Mesenchymal stem cell (in vitro differentiated cells and primary cell): ENCODE results near the gene USP15. TPM values are rescaled to one million over a fixed set of nuclear protein-coding genes. Genes with fewer than 3 reads are reported as not detected.
"Not testable (repeated sequence)": the region's sequence is repeated elsewhere in the genome, so short reads cannot be mapped to it uniquely, and the experiment has no call there.

Experiments
- DNase-seq: peaks from one replicate; pipeline ENCODE4 v3.0.0-alpha.2; 2013
- H2AFZ ChIP-seq: one replicate; pipeline ENCODE4 v1.6.1; 2013; ENCODE audit warnings: low read depth, mild to moderate bottlenecking, control low read depth, inconsistent platforms, low read length, moderate library complexity
- H2AK5ac ChIP-seq: 2 replicates; pipeline ENCODE4 v1.6.1; 2013; ENCODE audit warnings: low read length, moderate library complexity, mild to moderate bottlenecking, inconsistent platforms; ENCODE audit not compliant: severe bottlenecking
- H2BK120ac ChIP-seq: one replicate; pipeline ENCODE4 v1.6.1; 2013; ENCODE audit warnings: low read depth, mild to moderate bottlenecking, inconsistent platforms, low read length, moderate library complexity
- H2BK12ac ChIP-seq, 2 experiments: one replicate each; pipeline ENCODE4 v1.6.1; 2013; ENCODE audit warnings: inconsistent platforms in 2 of 2, low read length in 2 of 2, mild to moderate bottlenecking in 2 of 2, moderate library complexity in 2 of 2, control low read depth in 1 of 2
- H2BK15ac ChIP-seq: one replicate; pipeline ENCODE4 v1.6.1; 2013; ENCODE audit warnings: mild to moderate bottlenecking, low read depth, inconsistent platforms; ENCODE audit not compliant: poor library complexity, severe bottlenecking
- H2BK5ac ChIP-seq: 2 replicates; pipeline ENCODE4 v1.6.1; 2013; ENCODE audit warnings: low read depth, mild to moderate bottlenecking, low read length, control low read depth, inconsistent platforms; ENCODE audit not compliant: poor library complexity, severe bottlenecking
- H3K14ac ChIP-seq, 2 experiments: one replicate each; pipeline ENCODE4 v1.6.1; 2013; ENCODE audit warnings: inconsistent platforms in 2 of 2, low read length in 2 of 2, control low read depth in 1 of 2, mild to moderate bottlenecking in 1 of 2, moderate library complexity in 1 of 2
- H3K18ac ChIP-seq, 2 experiments: one replicate each; pipeline ENCODE4 v1.6.1; 2013; ENCODE audit warnings: inconsistent platforms in 2 of 2, low read length in 2 of 2, control low read depth in 1 of 2, low read depth in 1 of 2, mild to moderate bottlenecking in 1 of 2
- H3K23ac ChIP-seq, 2 experiments: one replicate each; pipeline ENCODE4 v1.6.1; 2013; ENCODE audit warnings: inconsistent platforms in 2 of 2, low read length in 2 of 2, mild to moderate bottlenecking in 2 of 2, moderate library complexity in 2 of 2, control low read depth in 1 of 2
- H3K27ac ChIP-seq: 2 replicates; pipeline ENCODE4 v1.5.1; 2013; ENCODE audit warnings: mild to moderate bottlenecking, moderate library complexity, low read length, control low read depth, inconsistent platforms; ENCODE audit not compliant: poor library complexity, severe bottlenecking
- H3K27me3 ChIP-seq, 2 experiments: 2 replicates each; pipeline versions ENCODE4 v1.6.1 to v1.7.0; 2013; ENCODE audit warnings: low read length in 2 of 2, mild to moderate bottlenecking in 2 of 2, moderate library complexity in 2 of 2, control low read depth in 1 of 2, inconsistent platforms in 1 of 2; ENCODE audit not compliant: control insufficient read depth in 1 of 2, insufficient read depth in 1 of 2
- H3K36me3 ChIP-seq, 2 experiments: 2 replicates each; pipeline versions ENCODE4 v1.6.1 to v1.7.0; 2013; ENCODE audit warnings: low read length in 2 of 2, control low read depth in 1 of 2, inconsistent platforms in 1 of 2, low read depth in 1 of 2, mild to moderate bottlenecking in 1 of 2; ENCODE audit not compliant: insufficient read depth in 2 of 2, control insufficient read depth in 1 of 2
- H3K4ac ChIP-seq, 2 experiments: one replicate each; pipeline ENCODE4 v1.6.1; 2013; ENCODE audit warnings: inconsistent platforms in 2 of 2, low read length in 2 of 2, mild to moderate bottlenecking in 2 of 2, moderate library complexity in 2 of 2, control low read depth in 1 of 2, low read depth in 1 of 2
- H3K4me1 ChIP-seq: 2 replicates; pipeline ENCODE4 v1.6.1; 2013; ENCODE audit warnings: low read depth, low read length, control low read depth; ENCODE audit not compliant: control insufficient read depth, insufficient read depth
- H3K4me2 ChIP-seq: 2 replicates; pipeline ENCODE4 v1.6.1; 2013; ENCODE audit warnings: low read length, mild to moderate bottlenecking, inconsistent platforms; ENCODE audit not compliant: poor library complexity, severe bottlenecking
- H3K4me3 ChIP-seq, 2 experiments: 2 replicates each; pipeline versions ENCODE4 v1.5.1 to v1.7.0; 2013; ENCODE audit warnings: low read length in 2 of 2, mild to moderate bottlenecking in 2 of 2, control low read depth in 1 of 2, low read depth in 1 of 2; ENCODE audit not compliant: insufficient read depth in 1 of 2
- H3K79me1 ChIP-seq: replicated peaks from 2 replicates; pipeline ENCODE4 v1.6.1; 2013; ENCODE audit warnings: mild to moderate bottlenecking, control low read depth, low read length, inconsistent platforms; ENCODE audit not compliant: poor library complexity, severe bottlenecking
- H3K9ac ChIP-seq: 2 replicates; pipeline ENCODE4 v1.7.0; 2013; ENCODE audit warnings: mild to moderate bottlenecking, low read length, moderate library complexity
- H3K9me3 ChIP-seq: 2 replicates; pipeline ENCODE4 v1.7.0; 2013; ENCODE audit warnings: mild to moderate bottlenecking, low read length; ENCODE audit not compliant: control insufficient read depth
- H4K8ac ChIP-seq: one replicate; pipeline ENCODE4 v1.6.1; 2013; ENCODE audit warnings: inconsistent platforms, mild to moderate bottlenecking, low read length, moderate library complexity
- H4K91ac ChIP-seq: one replicate; pipeline ENCODE4 v1.6.1; 2013; ENCODE audit warnings: mild to moderate bottlenecking, low read length, inconsistent platforms
- WGBS: methylation state at CpG from one replicate; pipeline ENCODE4 v1.1.7; 2013; ENCODE audit warnings: mixed read lengths; 5-methylcytosine and 5-hydroxymethylcytosine counted together
- small RNA-seq: library from polyadenylated mRNA; stranded (forward); fragments of <200 nt; extraction: miRNeasy Mini kit (QIAGEN cat#:217004); gene quantifications from one replicate; pipeline ENCODE3, GENCODE V24; 2013; ENCODE audit warnings: low read depth

USP15 gene

DNA sequence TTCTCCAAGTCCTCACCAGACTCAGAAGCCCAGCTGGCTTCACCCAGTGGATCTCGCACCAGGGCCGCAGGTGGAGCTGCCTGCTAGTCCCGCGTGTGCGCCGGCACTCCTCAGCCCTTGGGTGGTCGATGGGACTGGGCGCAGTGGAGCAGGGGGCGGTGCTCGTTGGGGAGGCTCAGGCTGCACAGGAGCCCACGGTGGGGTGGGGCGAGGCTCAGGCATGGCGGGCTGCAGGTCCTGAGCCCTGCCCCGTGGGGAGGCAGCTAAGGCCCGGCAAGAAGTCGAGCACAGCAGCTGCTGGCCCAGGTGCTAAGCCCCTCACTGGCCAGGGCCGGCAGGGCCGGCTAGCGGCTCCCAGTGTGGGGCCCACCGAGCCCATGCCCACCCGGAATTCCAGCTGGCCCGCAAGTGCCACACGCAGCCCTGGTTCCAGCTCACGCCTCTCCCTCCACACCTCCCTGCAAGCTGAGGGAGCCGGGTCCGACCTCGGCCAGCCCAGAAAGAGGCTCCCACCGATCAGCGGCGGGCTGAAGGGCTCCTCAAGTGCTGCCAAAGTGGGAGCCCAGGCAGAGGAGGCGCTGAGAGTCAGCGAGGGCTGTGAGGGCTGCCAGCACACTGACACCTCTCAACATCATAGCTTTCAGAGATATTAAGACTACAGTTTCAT lies 201.1 kb downstream of the USP15 start:
- not testable (repeated sequence) for H2BK5ac ChIP-seq, H3K4me1 ChIP-seq, H3K4ac ChIP-seq, H3K14ac ChIP-seq, H2BK15ac ChIP-seq, H3K27me3 ChIP-seq, H2BK120ac ChIP-seq, H3K23ac ChIP-seq, H3K79me1 ChIP-seq, H3K36me3 ChIP-seq, H3K27ac ChIP-seq, H3K9ac ChIP-seq, H2BK12ac ChIP-seq, H3K4me2 ChIP-seq, H3K18ac ChIP-seq, H4K8ac ChIP-seq, H2AFZ ChIP-seq, H2AK5ac ChIP-seq, DNase-seq, H3K4me3 ChIP-seq, H4K91ac ChIP-seq
- WGBS = 91% methylated on average over 27 of the region's 32 CpGs
- H3K9me3 ChIP-seq = peaks cover 10% of the 10 kb centered on the region

- not testable (repeated sequence) for H4K8ac ChIP-seq, H2AK5ac ChIP-seq, H3K18ac ChIP-seq, H3K79me1 ChIP-seq, H3K27ac ChIP-seq, H3K27me3 ChIP-seq, H2BK12ac ChIP-seq, H2BK5ac ChIP-seq, H3K4me1 ChIP-seq, H4K91ac ChIP-seq, H3K4me3 ChIP-seq, H3K23ac ChIP-seq, H3K14ac ChIP-seq, H2BK15ac ChIP-seq, H3K4ac ChIP-seq, DNase-seq, H3K9ac ChIP-seq, H2BK120ac ChIP-seq, H3K4me2 ChIP-seq, H2AFZ ChIP-seq, H3K36me3 ChIP-seq
- H3K9me3 ChIP-seq = peaks cover 10% of the 10 kb centered on the region
- 85% methylated on average over 5 of the region's 7 CpGs for WGBS
Measured at GRCh38 chr12:62463252-62463651, 203.0 kb downstream of the USP15 start.

Small RNA genes lying within 50 kb of the gene (small RNA-seq; reads per million reads assigned to genes)
- gene RF00017 (not detected), gene RNU6-595P (not detected)
